SHP77 (cell line): ENCODE data around the gene GRAMD4.

Experiments
- DNase-seq, 2 experiments: peaks; one replicate each; lab custom pipeline; 2025; lab: John Stamatoyannopoulos, UW

GRAMD4 gene

DNA sequence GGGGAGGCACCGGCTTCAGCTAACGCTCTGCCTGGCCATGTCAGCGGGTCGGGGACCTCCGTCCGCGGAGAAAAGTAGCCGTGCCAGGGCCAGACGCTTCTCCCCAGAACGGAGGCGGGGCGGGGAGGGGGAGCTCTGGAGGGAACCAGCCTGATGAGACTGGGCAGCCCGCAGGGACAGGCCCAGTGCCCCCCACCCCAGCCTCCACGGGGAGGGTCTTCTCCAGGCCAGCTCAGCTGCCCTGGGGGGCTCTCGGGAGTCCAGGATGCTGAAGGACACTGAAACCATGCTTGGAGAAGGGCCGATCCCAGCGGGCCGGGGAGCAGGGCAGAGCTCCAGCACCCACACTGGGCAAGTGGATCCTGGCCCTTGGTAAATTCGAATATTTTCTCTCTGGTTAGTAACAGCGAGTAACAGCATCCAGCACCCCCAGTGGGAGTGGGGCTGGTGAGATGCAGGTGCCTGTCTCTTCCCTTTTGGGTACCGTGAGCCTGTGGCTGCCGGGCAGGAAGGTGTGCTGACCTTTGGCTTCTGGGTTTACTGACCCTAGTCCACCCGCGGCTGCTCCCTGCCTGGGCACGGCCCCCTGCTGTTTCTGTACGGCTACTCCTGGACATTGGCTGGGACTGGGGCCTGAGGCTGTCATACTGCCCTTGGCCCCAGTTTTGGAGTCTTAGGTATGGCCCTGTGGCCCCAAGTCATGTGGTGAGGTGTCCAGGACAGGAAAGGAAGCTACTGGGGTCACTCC, 35.8 kb downstream of the GRAMD4 start:
- no peak for DNase-seq

- no peak for DNase-seq
Measured at GRCh38 chr22:46656856-46657654, 36.9 kb downstream of the GRAMD4 start.

- DNase-seq = no peak
Measured at GRCh38 chr22:46657655-46657953, 37.4 kb downstream of the GRAMD4 start.

GRCh38 chr22:46657996-46658947, 38.1 kb downstream of the GRAMD4 start:
- no peak for DNase-seq

GRCh38 chr22:46659059-46659790, 39.0 kb downstream of the GRAMD4 start:
- DNase-seq = no peak

DNA sequence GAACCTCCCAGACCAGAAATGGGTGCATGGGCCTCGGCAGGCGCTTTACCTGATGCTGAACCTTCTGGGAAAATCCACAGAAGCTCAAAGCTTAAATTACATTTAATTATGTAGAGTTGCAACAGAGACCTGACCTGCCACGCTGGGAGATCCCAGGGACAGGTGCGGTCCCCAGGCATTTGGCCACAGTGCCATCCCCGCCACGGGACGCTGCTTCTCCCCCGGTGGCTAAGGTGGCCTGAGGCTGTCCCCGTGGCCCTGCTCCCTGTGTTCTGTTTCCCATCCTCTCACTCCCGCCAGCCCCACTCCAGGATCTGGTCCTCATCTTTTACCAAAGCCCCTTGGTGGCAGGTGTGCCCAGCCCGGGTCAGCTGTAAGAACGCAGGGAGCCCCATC, 39.6 kb downstream of the GRAMD4 start:
- no peak for DNase-seq

DNA sequence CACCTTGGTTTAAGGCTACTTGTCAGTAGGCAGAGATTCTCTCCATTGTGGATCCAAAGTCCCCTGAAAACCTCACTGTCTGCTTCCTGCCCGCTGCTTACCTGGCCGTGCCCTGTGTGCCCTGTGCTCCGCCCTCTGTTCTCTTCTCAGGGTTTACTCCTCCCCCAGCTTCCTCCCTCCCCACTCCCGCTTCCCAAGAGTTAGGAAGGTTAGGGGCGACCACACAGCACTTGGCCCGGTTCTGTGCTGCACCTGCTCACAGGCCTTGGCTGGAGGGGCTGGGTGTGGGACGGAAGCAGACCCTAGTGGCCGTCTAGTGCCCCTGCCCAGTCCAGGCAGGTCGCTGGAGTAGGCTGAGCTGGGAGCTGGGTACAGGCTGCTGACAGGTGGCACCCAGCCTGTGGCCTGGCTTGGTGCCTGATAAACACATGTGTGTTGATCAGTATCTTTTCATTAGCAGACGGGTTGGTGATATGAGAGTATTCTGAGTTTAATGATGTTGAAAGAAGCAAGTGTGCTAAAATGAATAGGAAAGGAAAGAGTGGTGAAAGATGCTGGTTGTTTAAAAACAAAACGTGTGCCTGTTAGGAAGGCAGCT, 40.5 kb downstream of the GRAMD4 start:
- DNase-seq = peak; percentile 87 to 90

- peak; percentile 91 to 92 for DNase-seq
Measured at GRCh38 chr22:46661221-46661851, 41.1 kb downstream of the GRAMD4 start.

DNA sequence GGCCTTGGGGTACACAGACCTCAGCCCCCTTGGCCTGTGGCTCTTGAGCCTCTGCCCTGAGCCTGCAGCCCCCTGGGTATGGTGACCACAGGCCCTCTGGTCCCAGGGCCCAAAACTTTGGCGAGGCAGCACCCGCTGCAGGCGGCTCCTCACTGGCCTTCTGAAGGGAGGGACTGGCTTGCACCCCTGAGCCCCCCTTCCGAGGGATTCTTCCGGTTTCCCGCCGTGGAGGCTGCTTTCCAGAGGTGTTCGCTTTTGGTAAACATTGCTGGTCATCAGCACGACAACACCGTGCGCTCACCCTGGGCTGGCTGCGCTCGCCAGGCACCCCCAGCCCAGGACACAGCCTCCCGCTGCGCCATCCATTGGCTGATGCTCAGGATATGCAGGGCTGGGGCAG, 42.0 kb downstream of the GRAMD4 start:
- DNase-seq = no peak

- DNase-seq = no peak
Measured at GRCh38 chr22:46663001-46663400, 42.8 kb downstream of the GRAMD4 start.

DNA sequence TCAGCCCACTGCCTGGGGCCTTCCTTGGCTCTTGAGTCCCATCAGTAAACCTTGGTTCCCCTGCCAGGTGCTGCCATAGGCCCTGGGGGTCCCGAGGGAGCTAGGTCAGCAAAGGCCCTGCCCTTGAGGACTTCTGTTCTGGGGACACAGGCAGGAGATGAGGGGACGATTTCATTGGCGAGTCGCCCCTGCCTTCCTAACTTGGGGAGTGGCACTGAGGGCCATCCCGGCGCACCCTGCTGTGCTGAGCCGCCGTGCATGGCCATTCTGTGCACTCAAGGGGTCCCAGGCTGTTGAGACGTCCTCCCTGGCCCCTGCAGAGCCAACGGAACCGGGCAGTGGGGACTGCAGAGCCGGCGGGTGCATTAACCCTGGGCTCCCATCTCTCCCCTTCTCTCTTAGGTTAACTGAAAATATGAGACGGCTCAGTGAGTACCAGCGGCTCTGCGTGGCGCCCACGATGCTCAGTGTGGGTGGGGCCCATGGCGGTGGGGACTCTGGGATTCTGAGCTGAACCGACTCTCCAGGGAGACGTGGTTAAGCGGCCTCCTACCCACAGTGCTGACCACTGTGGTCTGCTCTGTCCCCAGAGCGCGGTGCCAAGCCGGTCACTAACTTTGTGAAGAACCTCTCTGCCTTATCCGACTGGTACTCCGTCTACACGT, 43.4 kb downstream of the GRAMD4 start:
- no peak for DNase-seq

DNA sequence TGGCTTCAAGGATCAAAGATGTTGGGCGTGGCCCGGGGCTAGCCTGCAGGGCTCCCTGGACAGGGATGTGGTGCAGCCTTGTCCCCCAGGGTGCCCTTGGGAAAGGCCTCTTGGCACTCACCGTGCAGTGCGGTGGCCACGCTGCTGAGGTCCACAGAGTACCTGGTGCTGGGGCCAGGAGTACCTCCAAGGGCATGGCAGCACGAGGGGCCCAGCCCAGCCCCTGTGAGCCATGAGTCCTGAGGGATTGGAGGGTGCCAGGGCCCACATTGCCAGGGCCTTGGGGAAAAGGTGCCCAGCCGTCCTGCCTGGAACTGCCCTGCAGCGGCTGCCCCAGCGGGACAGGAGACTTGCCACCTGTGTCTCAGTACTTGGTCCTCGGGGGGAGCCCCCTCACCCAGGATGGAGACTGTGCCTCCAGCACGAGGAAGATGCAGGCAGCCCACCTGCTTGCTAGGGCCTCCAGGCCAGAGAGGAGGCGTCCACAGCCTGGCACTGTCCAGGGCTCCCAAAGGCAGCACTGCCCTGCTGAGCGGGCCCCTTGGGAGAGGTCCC, 44.2 kb downstream of the GRAMD4 start:
- no peak for DNase-seq

DNA sequence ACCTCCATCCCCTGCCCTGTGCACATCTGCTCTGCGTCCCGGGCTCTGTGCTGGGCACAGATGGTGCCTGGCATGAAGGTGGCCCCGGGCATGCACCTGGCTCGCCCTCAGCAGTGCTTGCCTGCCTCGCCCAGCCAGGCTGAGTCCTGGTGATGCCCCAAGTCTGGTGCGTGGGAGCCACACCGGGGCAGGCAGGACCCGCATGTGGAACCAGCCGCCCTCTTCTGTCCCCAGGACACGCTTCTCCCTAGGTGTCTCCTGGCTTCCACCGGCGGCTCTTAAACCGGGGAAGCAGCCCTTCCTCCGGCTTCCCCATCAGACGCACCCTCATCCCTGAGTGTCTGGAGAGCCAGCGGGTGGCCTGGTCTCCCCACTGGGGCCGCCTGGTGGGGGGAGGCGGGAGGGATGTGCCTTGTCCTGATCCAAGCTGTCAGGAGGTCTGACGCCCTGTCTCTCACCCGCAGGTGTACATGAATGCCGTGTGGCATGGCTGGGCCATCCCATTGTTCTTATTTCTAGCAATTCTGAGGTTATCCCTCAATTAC, 45.0 kb downstream of the GRAMD4 start:
- no peak for DNase-seq

DNA sequence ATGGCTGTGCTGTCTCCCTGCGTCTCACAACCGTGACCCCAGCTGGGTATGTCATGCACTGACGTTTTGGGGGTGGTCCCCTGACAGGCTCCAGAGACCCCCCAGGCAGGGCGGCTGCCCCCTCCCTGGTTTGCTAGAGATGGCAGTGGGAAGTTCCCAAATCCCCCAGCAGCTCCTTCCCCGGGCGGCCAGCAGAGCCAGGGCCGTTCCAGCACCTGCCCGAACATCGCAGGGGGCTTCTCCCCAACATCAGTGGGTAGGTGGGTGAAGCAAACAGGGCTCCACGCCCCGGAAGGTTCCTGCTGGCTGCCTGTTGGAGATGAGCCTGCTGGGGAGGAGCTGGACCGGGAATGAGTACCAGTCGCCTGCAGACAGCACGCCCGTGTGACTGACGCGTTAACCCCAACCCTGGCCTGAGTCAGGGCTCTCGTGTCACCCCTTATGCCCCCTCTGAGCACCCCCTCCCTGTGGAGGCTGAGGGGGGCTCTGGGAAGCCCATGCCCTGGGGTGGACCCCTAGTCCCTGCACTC, 45.6 kb downstream of the GRAMD4 start:
- DNase-seq = no peak

DNA sequence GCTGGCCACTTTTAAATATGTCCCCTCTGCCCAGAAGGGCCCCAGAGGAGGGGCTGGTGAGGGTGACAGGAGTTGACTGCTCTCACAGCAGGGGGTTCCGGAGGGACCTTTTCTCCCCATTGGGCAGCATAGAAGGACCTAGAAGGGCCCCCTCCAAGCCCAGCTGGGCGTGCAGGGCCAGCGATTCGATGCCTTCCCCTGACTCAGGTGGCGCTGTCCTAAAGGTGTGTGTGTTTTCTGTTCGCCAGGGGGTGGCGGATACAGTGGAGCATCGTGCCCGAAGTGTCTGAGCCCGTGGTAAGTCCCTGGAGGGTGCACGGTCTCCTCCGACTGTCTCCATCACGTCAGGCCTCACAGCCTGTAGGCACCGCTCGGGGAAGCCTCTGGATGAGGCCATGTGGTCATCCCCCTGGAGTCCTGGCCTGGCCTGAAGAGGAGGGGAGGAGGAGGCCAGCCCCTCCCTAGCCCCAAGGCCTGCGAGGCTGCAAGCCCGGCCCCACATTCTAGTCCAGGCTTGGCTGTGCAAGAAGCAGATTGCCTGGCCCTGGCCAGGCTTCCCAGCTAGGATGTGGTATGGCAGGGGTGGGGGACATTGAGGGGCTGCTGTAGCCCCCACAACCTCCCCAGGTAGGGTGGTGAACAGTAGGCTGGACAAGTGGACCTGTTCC, 46.5 kb downstream of the GRAMD4 start:
- DNase-seq = no peak

- no peak for DNase-seq
Measured at GRCh38 chr22:46667245-46667623, 47.0 kb downstream of the GRAMD4 start.

GRCh38 chr22:46668116-46668515, 47.9 kb downstream of the GRAMD4 start:
- no peak for DNase-seq

GRCh38 chr22:46669201-46669600, 49.0 kb downstream of the GRAMD4 start:
- DNase-seq = no peak
